Measurements from ENCODE around the gene ZBTB47. TPM values are rescaled to one million over a fixed set of nuclear protein-coding genes. Genes with fewer than 3 reads are reported as not detected.

Gene ZBTB47
- total RNA-seq, 4 donors from 2014 or later = 5.0 to 34.3 (median 10.3) TPM

GRCh38 chr3:42664438-42664803, 10.9 kb downstream of the ZBTB47 start:
- no peak overlapping the region for H3K4me3 ChIP-seq
- peaks cover 0 to 3% (median 0%) of the 10 kb centered on the region in 4 donors for H3K27me3 ChIP-seq
- no peak for TF ChIP-seq CTCF (IDR thresholded peaks at IDR 0.05)
- TF ChIP-seq POLR2A (IDR thresholded peaks at IDR 0.05) = no peak
- DNase-seq = no peak
- intact Hi-C loops (cut with DNase I) = no loop called here
- H3K36me3 ChIP-seq = peaks cover 0 to 8% (median 7%) of the 10 kb centered on the region in 3 donors
- 83 to 93% methylated on average over 5 to 6 of the region's 19 CpGs for WGBS, 2 donors
- no peak overlapping the region for H3K27ac ChIP-seq
- no peaks in the 10 kb centered on the region for H3K9me3 ChIP-seq
- H3K4me1 ChIP-seq = peaks cover 10 to 52% (median 13%) of the 10 kb centered on the region in 3 donors

- intact Hi-C loops (cut with DNase I) = no loop called here
- DNase-seq = no peak
- H3K27me3 ChIP-seq = peaks cover 0 to 3% (median 0%) of the 10 kb centered on the region in 4 donors
- no peak overlapping the region for H3K27ac ChIP-seq
- H3K9me3 ChIP-seq = no peaks in the 10 kb centered on the region
- 34 to 70% methylated on average over 5 to 6 of the region's 15 CpGs for WGBS, 2 donors
- H3K4me1 ChIP-seq = peaks cover 10 to 52% (median 13%) of the 10 kb centered on the region in 3 donors
- TF ChIP-seq CTCF (IDR thresholded peaks at IDR 0.05) = no peak
- no peak for TF ChIP-seq POLR2A (IDR thresholded peaks at IDR 0.05)
- H3K4me3 ChIP-seq = no peak overlapping the region
- H3K36me3 ChIP-seq = no peaks in the 10 kb centered on the region
Measured at GRCh38 chr3:42665050-42665878, 11.8 kb downstream of the ZBTB47 start.

- Histone ChIP-seq H3K27ac (peak overlapping the region in 1 of 4 donors; percentile 21), H3K9me3 (no peaks in the 10 kb centered on the region), H3K36me3 (no peaks in the 10 kb centered on the region), H3K27me3 (peaks cover 0 to 3% (median 0%) of the 10 kb centered on the region in 4 donors), H3K4me1 (peaks cover 10 to 50% (median 13%) of the 10 kb centered on the region in 3 donors), H3K4me3 (no peak overlapping the region)
- 58 to 65% methylated on average over 6 to 8 of the region's 8 CpGs for WGBS, 2 donors
- intact Hi-C loops (cut with DNase I) = no loop called here
- no peak for DNase-seq
- TF ChIP-seq CTCF (IDR thresholded peaks at IDR 0.05) (no peak), POLR2A (IDR thresholded peaks at IDR 0.05) (no peak)
Measured at GRCh38 chr3:42666022-42666421, 12.5 kb downstream of the ZBTB47 start.

- Histone ChIP-seq H3K9me3 (no peaks in the 10 kb centered on the region), H3K27me3 (peaks cover 0 to 3% (median 0%) of the 10 kb centered on the region in 4 donors), H3K4me1 (peaks cover 10 to 50% (median 13%) of the 10 kb centered on the region in 3 donors), H3K4me3 (no peak overlapping the region), H3K36me3 (no peaks in the 10 kb centered on the region), H3K27ac (peak overlapping the region in 2 of 4 donors; percentile 11 to 26)
- TF ChIP-seq CTCF (IDR thresholded peaks at IDR 0.05) (no peak), POLR2A (IDR thresholded peaks at IDR 0.05) (no peak)
- intact Hi-C loops (cut with DNase I) = no loop called here
- DNase-seq = no peak
- WGBS, 2 donors = 80 to 83% methylated on average over 1 of the region's 4 CpGs
Measured at GRCh38 chr3:42666577-42666998, 13.1 kb downstream of the ZBTB47 start.

GRCh38 chr3:42667096-42667522, 13.6 kb downstream of the ZBTB47 start:
- DNase-seq = no peak
- 28 to 81% methylated on average over 3 to 4 of the region's 7 CpGs for WGBS, 2 donors
- intact Hi-C loops (cut with DNase I) = no loop called here
- peaks cover 10 to 50% (median 13%) of the 10 kb centered on the region in 3 donors for H3K4me1 ChIP-seq
- H3K9me3 ChIP-seq = no peaks in the 10 kb centered on the region
- peaks cover 0 to 3% (median 0%) of the 10 kb centered on the region in 4 donors for H3K27me3 ChIP-seq
- TF ChIP-seq POLR2A (IDR thresholded peaks at IDR 0.05) = no peak
- TF ChIP-seq CTCF (IDR thresholded peaks at IDR 0.05) = no peak
- H3K36me3 ChIP-seq = no peaks in the 10 kb centered on the region
- peak overlapping the region in 1 of 4 donors; percentile 11 for H3K27ac ChIP-seq
- H3K4me3 ChIP-seq = no peak overlapping the region
